ENCODE measurements around the gene DACH2.
"Not testable (repeated sequence)": the region's sequence is repeated elsewhere in the genome, so short reads cannot be mapped to it uniquely, and the experiment has no call there.

Gene DACH2

GRCh38 chrX:86148024-86148511 lies at the start of gene DACH2:
Gene DACH2, plus strand, starts transcription at chrX:86148451.
- DNase-seq (ENCODE audit: low read depth in 2 of 2) = peak; percentile 18 to 20

GRCh38 chrX:86102341-86102740 lies 45.9 kb upstream of the DACH2 start:
- DNase-seq (ENCODE audit: low read depth in 2 of 2) = no peak

GRCh38 chrX:86103061-86103460 lies 45.2 kb upstream of the DACH2 start:
- no peak for DNase-seq (ENCODE audit: low read depth in 2 of 2)

GRCh38 chrX:86104526-86104925 lies 43.7 kb upstream of the DACH2 start:
- DNase-seq (ENCODE audit: low read depth in 2 of 2) = no peak

- DNase-seq (ENCODE audit: low read depth in 2 of 2) = no peak
Observed at GRCh38 chrX:86121916-86122315, 26.3 kb upstream of the DACH2 start.

GRCh38 chrX:86133761-86134160 lies 14.5 kb upstream of the DACH2 start:
- no peak for DNase-seq (ENCODE audit: low read depth in 2 of 2)

- no peak for DNase-seq (ENCODE audit: low read depth in 2 of 2)
Observed at GRCh38 chrX:86137071-86137470, 11.2 kb upstream of the DACH2 start.

- DNase-seq (ENCODE audit: low read depth in 2 of 2) = no peak
Observed at GRCh38 chrX:86141786-86142185, 6.5 kb upstream of the DACH2 start.

GRCh38 chrX:86146102-86146501 lies 2.1 kb upstream of the DACH2 start:
- no peak for DNase-seq (ENCODE audit: low read depth in 2 of 2)

GRCh38 chrX:86148594-86148993 lies 343 bp downstream of the DACH2 start:
- no peak for DNase-seq (ENCODE audit: low read depth in 2 of 2)

GRCh38 chrX:86149119-86149518 lies 868 bp downstream of the DACH2 start:
- no peak for DNase-seq (ENCODE audit: low read depth in 2 of 2)

GRCh38 chrX:86154553-86154952 lies 6.3 kb downstream of the DACH2 start:
- DNase-seq (ENCODE audit: low read depth in 2 of 2) = no peak

- DNase-seq (ENCODE audit: low read depth in 2 of 2) = no peak
Observed at GRCh38 chrX:86171366-86171765, 23.1 kb downstream of the DACH2 start.

GRCh38 chrX:86178906-86179305 lies 30.7 kb downstream of the DACH2 start:
- no peak for DNase-seq (ENCODE audit: low read depth in 2 of 2)

- not testable (repeated sequence) for DNase-seq (ENCODE audit: low read depth in 2 of 2)
Observed at GRCh38 chrX:86181325-86181724, 33.1 kb downstream of the DACH2 start.

GRCh38 chrX:86192827-86193226 lies 44.6 kb downstream of the DACH2 start:
- DNase-seq (ENCODE audit: low read depth in 2 of 2) = no peak

GRCh38 chrX:86194758-86195157 lies 46.5 kb downstream of the DACH2 start:
- no peak for DNase-seq (ENCODE audit: low read depth in 2 of 2)

GRCh38 chrX:86195343-86195742 lies 47.1 kb downstream of the DACH2 start:
- no peak for DNase-seq (ENCODE audit: low read depth in 2 of 2)

- no peak for DNase-seq (ENCODE audit: low read depth in 2 of 2)
Observed at GRCh38 chrX:86197815-86198214, 49.6 kb downstream of the DACH2 start.

GRCh38 chrX:86210772-86211171 lies 62.5 kb downstream of the DACH2 start:
- no peak for DNase-seq (ENCODE audit: low read depth in 2 of 2)

GRCh38 chrX:86215260-86215659 lies 67.0 kb downstream of the DACH2 start:
- no peak for DNase-seq (ENCODE audit: low read depth in 2 of 2)

- DNase-seq (ENCODE audit: low read depth in 2 of 2) = no peak
Observed at GRCh38 chrX:86237482-86237881, 89.2 kb downstream of the DACH2 start.

- DNase-seq (ENCODE audit: low read depth in 2 of 2) = no peak
Observed at GRCh38 chrX:86241547-86241946, 93.3 kb downstream of the DACH2 start.

GRCh38 chrX:86263526-86263925 lies 115.3 kb downstream of the DACH2 start:
- no peak for DNase-seq (ENCODE audit: low read depth in 2 of 2)

GRCh38 chrX:86295293-86295692 lies 147.0 kb downstream of the DACH2 start:
- DNase-seq (ENCODE audit: low read depth in 2 of 2) = no peak

Measured in activated CD4-positive, alpha-beta T cell treated with anti-CD3 and anti-CD28 coated beads for 24 hours (primary cell).